DND-41 (cell line): ENCODE measurements around the gene COL6A3.

Experiments
- CTCF ChIP-seq: IDR thresholded peaks from 2 replicates; pipeline ENCODE4 v1.5.1; 2012; ENCODE audit warnings: borderline replicate concordance, low read length, moderate library complexity, mild to moderate bottlenecking; ENCODE audit not compliant: poor library complexity, severe bottlenecking; ENCODE audit errors: extremely low read depth
- EZH2 ChIP-seq: IDR thresholded peaks from 3 replicates; pipeline ENCODE4 v1.6.1; 2012; ENCODE audit warnings: borderline replicate concordance, low read depth, mild to moderate bottlenecking, moderate library complexity, low read length, inconsistent platforms; ENCODE audit not compliant: severe bottlenecking

DNA sequence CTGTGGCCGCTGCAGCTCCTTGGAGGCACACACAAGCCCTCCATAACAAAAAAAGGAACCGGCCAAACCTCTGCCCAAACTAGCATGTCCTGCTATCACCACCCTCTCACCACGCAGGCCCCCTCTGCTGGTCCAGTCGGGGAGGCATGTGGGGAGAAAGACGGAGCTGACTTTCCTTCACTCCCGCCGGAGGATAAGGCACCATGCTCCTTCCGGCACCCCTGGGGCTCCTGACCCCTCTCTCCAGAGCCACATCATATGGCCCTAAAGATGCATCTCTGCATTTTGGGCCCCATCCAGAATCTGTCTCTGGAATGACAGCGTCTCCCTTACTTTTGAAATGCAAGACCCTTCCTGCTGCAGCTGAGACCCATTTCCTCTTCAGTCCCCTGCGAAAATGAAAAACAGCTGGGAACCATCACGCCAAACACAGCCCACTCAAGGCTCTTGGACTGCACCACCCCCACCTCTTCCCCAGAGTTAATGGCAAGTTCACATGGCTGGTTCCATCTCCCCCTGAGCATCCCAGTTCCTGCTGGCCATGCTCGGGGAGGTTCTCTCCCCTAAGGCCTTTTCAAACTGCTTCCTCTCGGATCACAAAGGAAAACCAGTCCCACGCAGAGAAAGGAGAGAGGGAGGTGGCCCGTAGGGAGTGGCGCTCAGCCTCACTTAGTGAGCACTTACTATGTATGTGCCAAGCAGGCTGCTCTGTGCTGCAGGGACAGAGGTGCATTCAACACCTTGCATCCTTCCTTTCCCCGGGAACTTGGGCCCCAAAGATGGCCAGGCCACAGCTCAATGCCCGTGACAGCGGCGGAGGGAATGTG is 37.9 kb upstream of the COL6A3 start:
- TF ChIP-seq CTCF (no peak), EZH2 (no peak)
